Esophagus muscularis mucosa (tissue), 3 donors: ENCODE measurements around the gene TEAD1.

Experiments
- EP300 ChIP-seq: sonication (generic); formaldehyde crosslinking; IDR thresholded peaks from one replicate; pipeline ENCODE4 v1.6.1; 2017; ENCODE audit warnings: antibody characterized with exemption
- POLR2A ChIP-seq: fragments of 450-650 bp; IDR thresholded peaks from one replicate; pipeline ENCODE4 v1.6.1; 2017; ENCODE audit warnings: antibody characterized with exemption, moderate library complexity, mild to moderate bottlenecking, low read depth
- POLR2AphosphoS5 ChIP-seq, 2 donors: sonication (generic); formaldehyde crosslinking; IDR thresholded peaks; one replicate each; pipeline ENCODE4 v1.6.1; 2017; ENCODE audit warnings: antibody characterized with exemption in 2 of 2

GRCh38 chr11:12678092-12678491, 3.9 kb downstream of the TEAD1 start:
- TF ChIP-seq POLR2A (no peak), EP300 (no peak), POLR2AphosphoS5 (IDR thresholded peaks at IDR 0.05) (no peak)
